Stimulated activated CD4-positive, alpha-beta T cell treated with anti-CD3 and anti-CD28 coated beads, Interleukin-4, amount 100 ng/mL, for 24 hours (primary cell): ENCODE measurements around the gene MSANTD2.
A peak's percentile ranks its signal among the peaks of the same experiment; 100 is the strongest.
"Not testable (repeated sequence)": the region's sequence is repeated elsewhere in the genome, so short reads cannot be mapped to it uniquely, and the experiment has no call there.

Experiments used
- DNase-seq: peaks from one replicate; pipeline ENCODE4 v3.0.0-alpha.2; 2020

Gene MSANTD2

GRCh38 chr11:124817036-124817435, 16.8 kb upstream of the MSANTD2 start:
- DNase-seq: no peak

GRCh38 chr11:124814739-124815138, 14.5 kb upstream of the MSANTD2 start:
- no peak for DNase-seq

GRCh38 chr11:124812876-124813275, 12.7 kb upstream of the MSANTD2 start:
- DNase-seq: no peak

GRCh38 chr11:124811399-124812125, 11.4 kb upstream of the MSANTD2 start:
- DNase-seq: no peak

- no peak for DNase-seq
Measured at GRCh38 chr11:124807660-124808270, 7.6 kb upstream of the MSANTD2 start.

GRCh38 chr11:124807201-124807600, 7.0 kb upstream of the MSANTD2 start:
- DNase-seq: no peak

- DNase-seq: no peak
Measured at GRCh38 chr11:124804884-124805283, 4.7 kb upstream of the MSANTD2 start.

GRCh38 chr11:124801636-124802312, 1.6 kb upstream of the MSANTD2 start:
- no peak for DNase-seq

GRCh38 chr11:124801014-124801413, 808 bp upstream of the MSANTD2 start:
- DNase-seq: no peak

- peak; percentile 30 for DNase-seq
Measured at GRCh38 chr11:124799348-124800225, 619 bp downstream of the MSANTD2 start.

- DNase-seq: no peak
Measured at GRCh38 chr11:124798991-124799347, 1.2 kb downstream of the MSANTD2 start.

- DNase-seq: no peak
Measured at GRCh38 chr11:124796312-124796711, 3.9 kb downstream of the MSANTD2 start.

- DNase-seq: peak; percentile 27
Measured at GRCh38 chr11:124793466-124794278, 6.5 kb downstream of the MSANTD2 start.

- no peak for DNase-seq
Measured at GRCh38 chr11:124791626-124792341, 8.4 kb downstream of the MSANTD2 start.

- DNase-seq: no peak
Measured at GRCh38 chr11:124788521-124788920, 11.7 kb downstream of the MSANTD2 start.

- no peak for DNase-seq
Measured at GRCh38 chr11:124784051-124784450, 16.2 kb downstream of the MSANTD2 start.

GRCh38 chr11:124783002-124783401, 17.2 kb downstream of the MSANTD2 start:
- no peak for DNase-seq

GRCh38 chr11:124779568-124779967, 20.6 kb downstream of the MSANTD2 start:
- DNase-seq: no peak

- DNase-seq: no peak
Measured at GRCh38 chr11:124778281-124778680, 21.9 kb downstream of the MSANTD2 start.

GRCh38 chr11:124776865-124777645, 23.2 kb downstream of the MSANTD2 start:
- no peak for DNase-seq

- DNase-seq: not testable (repeated sequence)
Measured at GRCh38 chr11:124770959-124771358, 29.2 kb downstream of the MSANTD2 start.
